Activated CD8-positive, alpha-beta T cell treated with anti-CD3 and anti-CD28 coated beads, Interleukin-2, amount 10 ng/mL, durations not matched to agents 7 days and 5 days (primary cell): ENCODE measurements around the gene CDKN1A. TPM values are rescaled to one million over a fixed set of nuclear protein-coding genes. Genes with fewer than 3 reads are reported as not detected.
"Not testable (repeated sequence)": the region's sequence is repeated elsewhere in the genome, so short reads cannot be mapped to it uniquely, and the experiment has no call there.

Experiments used
- ATAC-seq: fragments of 150-1000 bp; cut with Tn5 transposase; one replicate; pipeline ENCODE4 v1.10.0; 2021; ENCODE audit warnings: moderate library complexity
- CTCF ChIA-PET: fragments of 350-600 bp; sonication (Branson Sonifier 250); formaldehyde crosslinking; loops from one replicate; lab custom pipeline; 2021; ENCODE audit warnings: antibody characterized with exemption; lab: Charles Lee
- POLR2A ChIA-PET: fragments of 350-600 bp; sonication (Branson Sonifier 250); formaldehyde crosslinking; loops from one replicate; lab custom pipeline; 2021; ENCODE audit warnings: antibody characterized with exemption; lab: Charles Lee
- DNase-seq: peaks from one replicate; pipeline ENCODE4 v3.0.0-alpha.2; 2020
- H3K27ac Mint-ChIP-seq: one replicate; pipeline ENCODE4 v1.8.0; 2021; ENCODE audit warnings: mild to moderate bottlenecking, mixed read lengths
- H3K27me3 Mint-ChIP-seq: one replicate; pipeline ENCODE4 v1.8.0; 2021; ENCODE audit warnings: low read depth, mixed read lengths
- H3K36me3 Mint-ChIP-seq: one replicate; pipeline ENCODE4 v1.8.0; 2021; ENCODE audit warnings: low read depth, mixed read lengths
- H3K4me1 Mint-ChIP-seq: one replicate; pipeline ENCODE4 v1.8.0; 2021; ENCODE audit warnings: low read depth, mixed read lengths
- H3K4me3 Mint-ChIP-seq: one replicate; pipeline ENCODE4 v1.8.0; 2021; ENCODE audit warnings: mild to moderate bottlenecking, mixed read lengths
- H3K9me3 Mint-ChIP-seq: one replicate; pipeline ENCODE4 v1.8.0; 2022; ENCODE audit warnings: mixed read lengths; ENCODE audit not compliant: insufficient read depth
- total RNA-seq, 2 experiments: library from RNA; stranded (reverse); gene quantifications; one replicate each; pipeline ENCODE4 v1.2.3, GENCODE V29; 2021

The CDKN1A gene
- total RNA-seq, 2 experiments from 2014 or later: 43.4 to 44.2 TPM

DNA sequence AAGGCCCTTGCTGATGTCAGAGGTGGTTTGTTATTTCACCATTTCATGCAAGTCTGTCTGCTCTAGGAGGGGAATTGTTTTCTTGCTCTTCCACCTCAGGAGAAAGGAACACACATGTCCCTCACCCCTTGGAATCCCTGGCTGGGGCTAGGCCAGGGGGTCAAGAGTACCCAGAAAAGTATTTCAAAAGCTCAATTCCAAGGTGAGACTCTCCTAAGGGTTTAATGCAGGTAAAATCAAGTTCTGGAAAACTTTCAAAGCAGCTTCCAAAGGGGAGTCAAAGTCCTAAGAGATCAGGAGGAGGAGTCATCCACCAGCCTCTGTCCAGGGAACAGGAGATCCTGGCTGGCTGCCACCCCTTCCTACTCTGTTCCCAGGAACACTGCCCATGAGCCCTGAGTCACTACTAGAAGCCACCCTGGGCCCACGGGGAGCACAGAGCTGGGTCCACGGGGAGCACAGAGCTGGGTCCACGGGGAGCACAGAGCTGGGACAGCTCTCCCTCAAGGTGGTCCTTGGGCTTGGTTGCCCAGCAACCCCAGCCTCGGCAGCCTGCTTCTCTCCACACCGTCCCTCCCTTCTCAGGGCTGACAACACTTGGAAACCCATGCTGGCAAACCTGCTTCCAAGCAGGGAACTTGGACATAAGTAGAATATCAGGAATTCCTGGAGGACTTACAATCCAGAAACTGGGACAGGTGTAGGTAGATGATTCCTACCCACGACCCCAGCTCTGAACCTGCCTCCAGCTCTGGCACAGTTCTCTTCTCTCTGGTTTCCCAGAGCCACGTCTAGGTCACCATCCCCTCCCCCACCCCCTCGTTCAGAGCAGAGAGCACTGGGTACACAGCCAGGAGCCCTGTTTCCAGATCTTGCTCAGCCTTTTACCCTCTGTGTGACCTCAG, 35.3 kb upstream of the CDKN1A start:
- DNase-seq: no peak
- Mint-ChIP-seq H3K9me3 (no peaks in the 10 kb centered on the region), H3K27ac (no peak overlapping the region), H3K36me3 (no peaks in the 10 kb centered on the region), H3K4me3 (no peak overlapping the region), H3K27me3 (peaks cover 5% of the 10 kb centered on the region), H3K4me1 (no peaks in the 10 kb centered on the region)
- CTCF ChIA-PET: interaction anchor here (1.4 to 1.6 kb wide), 3 partner anchors 8 to 121 kb away, joined by 3 to 6 read pairs (median 3); no protein-coding TSS in a partner anchor
- ATAC-seq: no peak
- POLR2A ChIA-PET: no interaction called here

DNA sequence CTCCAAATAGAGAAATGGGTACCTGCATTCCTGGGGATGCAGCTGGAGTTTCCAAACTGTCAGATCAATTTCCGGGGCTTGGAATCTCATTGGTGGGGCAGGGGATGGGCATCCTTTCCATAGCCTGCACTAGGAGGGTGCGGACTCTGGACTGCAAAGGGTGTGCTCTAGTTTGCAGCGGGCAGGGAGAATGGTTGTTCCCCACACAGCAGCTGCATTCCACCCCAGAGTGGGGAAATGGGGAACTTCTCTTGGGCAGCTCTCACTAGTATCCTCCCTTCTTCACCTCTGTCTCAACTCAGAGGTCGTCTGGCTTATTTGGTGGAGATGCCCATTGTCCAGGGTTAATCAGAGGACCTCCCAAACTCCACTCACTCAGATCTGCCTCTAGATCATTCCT, 34.5 kb upstream of the CDKN1A start:
- ChIA-PET POLR2A (interaction anchor here (0.6 kb wide), 1 partner anchor 425 kb away, joined by 3 read pairs; no protein-coding TSS in a partner anchor), CTCF (interaction anchor here (1.4 to 1.6 kb wide), 2 partner anchors 24 to 120 kb away, joined by 3 read pairs; no protein-coding TSS in a partner anchor)

DNA sequence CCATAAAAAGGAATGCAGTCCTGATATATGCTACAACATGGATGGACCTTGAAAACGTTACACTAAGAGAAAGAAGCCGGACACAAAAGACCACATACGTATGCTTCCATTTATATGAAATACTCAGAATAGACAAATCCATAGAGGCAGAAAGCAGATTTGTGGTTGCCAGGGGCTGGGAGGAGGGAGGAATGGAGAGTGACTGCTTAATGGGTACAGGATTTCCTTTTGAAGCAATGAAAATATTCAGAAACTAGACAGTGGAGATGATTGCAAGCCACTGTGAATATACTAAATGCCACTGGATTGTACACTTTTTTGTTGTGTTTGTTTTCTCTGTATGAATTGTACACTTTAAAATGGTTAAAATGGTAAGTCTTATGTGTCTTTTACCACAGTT, 29.4 kb upstream of the CDKN1A start:
- ChIA-PET CTCF (no interaction called here), POLR2A (no interaction called here)
- peaks cover 25% of the 10 kb centered on the region for H3K27me3 Mint-ChIP-seq
- ATAC-seq (no peak), DNase-seq (no peak)
- H3K9me3 Mint-ChIP-seq: no peaks in the 10 kb centered on the region
- no peaks in the 10 kb centered on the region for H3K4me1 Mint-ChIP-seq
- no peak overlapping the region for H3K27ac Mint-ChIP-seq
- H3K36me3 Mint-ChIP-seq: no peaks in the 10 kb centered on the region
- H3K4me3 Mint-ChIP-seq: no peak overlapping the region

More for the DNA sequence above, 34.5 kb upstream of the CDKN1A start:
- Mint-ChIP-seq H3K4me3 (no peak overlapping the region), H3K36me3 (no peaks in the 10 kb centered on the region), H3K27ac (no peak overlapping the region), H3K4me1 (no peaks in the 10 kb centered on the region), H3K9me3 (no peaks in the 10 kb centered on the region), H3K27me3 (peaks cover 5% of the 10 kb centered on the region)
- ATAC-seq: no peak
- DNase-seq: no peak

DNA sequence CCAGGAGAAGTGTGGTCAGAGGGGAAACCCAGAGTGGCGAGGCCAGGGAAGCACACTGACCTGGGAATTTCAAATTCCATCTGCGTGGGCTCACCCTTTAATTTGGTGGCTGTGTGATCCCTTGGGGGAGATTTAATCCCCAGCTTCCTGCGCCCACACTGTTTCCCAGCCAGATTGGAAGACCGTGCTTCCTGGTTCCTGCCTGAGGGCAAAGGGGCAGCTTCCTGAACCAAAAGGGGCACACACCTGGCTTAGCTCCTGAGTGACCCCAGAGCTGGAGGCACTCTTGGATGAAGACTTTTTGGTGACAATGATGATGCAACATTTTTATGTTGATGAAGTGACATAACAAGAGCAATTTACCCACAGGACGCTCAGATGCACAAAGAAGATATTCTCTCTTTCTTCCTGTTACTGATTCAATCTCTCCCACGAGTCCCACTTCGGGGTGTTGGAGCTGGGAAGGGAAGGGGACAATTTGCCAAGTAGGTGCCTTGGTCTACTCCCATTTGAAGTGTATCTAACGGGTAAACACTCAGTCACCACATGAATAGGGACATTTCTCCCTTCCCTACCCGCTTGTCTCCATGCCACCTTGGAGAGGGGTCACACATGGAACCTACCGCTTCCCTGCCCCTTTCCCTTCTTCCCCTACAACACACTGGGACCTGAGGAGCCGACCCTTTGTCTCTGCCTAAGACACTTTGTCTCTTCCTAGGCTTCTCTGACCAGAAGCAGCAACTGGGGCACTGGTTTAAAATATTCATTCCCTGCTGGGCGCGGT, 28.6 kb upstream of the CDKN1A start:
- Mint-ChIP-seq H3K4me1 (no peaks in the 10 kb centered on the region), H3K36me3 (no peaks in the 10 kb centered on the region), H3K4me3 (no peak overlapping the region), H3K27ac (no peak overlapping the region), H3K27me3 (peaks cover 27% of the 10 kb centered on the region), H3K9me3 (no peaks in the 10 kb centered on the region)
- POLR2A ChIA-PET: no interaction called here
- DNase-seq: no peak
- no peak for ATAC-seq
- CTCF ChIA-PET: no interaction called here

DNA sequence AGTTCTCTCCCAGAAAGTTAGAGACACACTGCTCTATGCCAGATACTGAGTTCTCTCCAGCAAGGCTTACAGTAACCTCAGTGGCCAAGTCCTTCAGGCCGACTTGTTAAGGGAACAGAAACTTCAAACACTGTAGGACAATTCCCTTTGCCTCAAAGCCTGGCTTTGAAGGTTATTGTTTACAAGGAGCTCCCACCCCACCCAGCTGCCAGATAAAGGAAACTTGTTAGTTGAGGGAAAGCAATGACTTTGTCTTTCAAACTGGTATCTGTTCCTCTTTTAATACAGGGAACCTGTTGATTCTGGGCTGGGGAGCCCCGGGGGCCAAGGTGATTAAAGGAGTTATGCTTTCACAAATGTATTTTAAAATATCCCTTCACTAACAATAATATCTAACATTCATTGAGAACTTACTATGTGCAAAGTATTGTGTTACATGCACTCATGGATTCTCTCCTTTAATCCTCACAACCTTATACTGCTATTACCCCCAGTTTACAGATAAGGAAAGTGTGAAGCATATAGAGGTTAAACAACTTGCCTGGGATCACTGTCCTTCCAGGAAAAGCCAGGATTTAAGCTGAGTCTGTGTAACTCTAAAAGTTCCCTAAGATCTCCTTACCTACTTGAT, 27.6 kb upstream of the CDKN1A start:
- DNase-seq (no peak), ATAC-seq (no peak)
- POLR2A ChIA-PET: no interaction called here
- CTCF ChIA-PET: interaction anchor here (0.8 to 2.5 kb wide), 3 partner anchors 8 to 109 kb away, joined by 5 to 11 read pairs (median 6); no protein-coding TSS in a partner anchor
- Mint-ChIP-seq H3K4me1 (no peaks in the 10 kb centered on the region), H3K4me3 (no peak overlapping the region), H3K27me3 (peaks cover 32% of the 10 kb centered on the region), H3K27ac (no peak overlapping the region), H3K36me3 (no peaks in the 10 kb centered on the region), H3K9me3 (no peaks in the 10 kb centered on the region)

DNA sequence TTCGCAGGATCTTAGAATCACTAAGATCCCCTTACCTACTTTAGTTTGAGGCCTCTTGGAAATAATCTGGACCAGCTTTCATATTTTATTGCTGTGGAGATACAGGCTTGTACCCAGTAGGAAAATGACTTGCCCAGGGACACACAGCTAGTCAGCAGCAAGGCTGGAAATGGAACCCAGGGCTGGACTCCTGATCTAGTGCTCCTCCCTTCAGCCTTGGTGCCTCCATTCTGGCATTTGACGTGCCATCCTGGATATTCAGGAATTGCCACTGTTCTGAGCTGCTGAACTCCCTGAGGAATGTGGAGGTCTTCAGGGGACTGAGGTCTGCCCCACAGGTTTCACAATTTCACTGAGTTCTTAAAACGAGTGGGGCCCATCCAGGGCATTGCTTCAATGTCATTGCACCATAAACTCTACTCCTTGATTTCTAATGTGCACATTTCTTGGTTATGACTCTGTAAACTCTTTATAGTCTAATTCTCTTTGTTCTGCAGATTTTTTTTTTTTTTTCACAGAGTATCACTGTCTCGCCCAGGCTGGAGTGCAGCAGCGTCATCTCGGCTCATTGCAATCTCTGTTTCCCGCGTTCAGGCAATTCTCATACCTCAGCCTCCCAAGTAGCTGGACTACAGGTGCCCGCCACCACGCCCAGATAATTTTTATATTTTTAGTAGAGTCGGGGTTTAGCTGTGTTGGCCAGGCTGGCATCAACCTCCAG, 26.7 kb upstream of the CDKN1A start:
- DNase-seq (no peak), ATAC-seq (no peak)
- POLR2A ChIA-PET: no interaction called here
- no peaks in the 10 kb centered on the region for H3K9me3 Mint-ChIP-seq
- H3K27ac Mint-ChIP-seq: no peak overlapping the region
- no peaks in the 10 kb centered on the region for H3K4me1 Mint-ChIP-seq
- H3K4me3 Mint-ChIP-seq: no peak overlapping the region
- no peaks in the 10 kb centered on the region for H3K36me3 Mint-ChIP-seq
- CTCF ChIA-PET: interaction anchor here (2.2 to 2.5 kb wide), 2 partner anchors 36 to 108 kb away, joined by 5 to 11 read pairs; no protein-coding TSS in a partner anchor
- peaks cover 36% of the 10 kb centered on the region for H3K27me3 Mint-ChIP-seq

DNA sequence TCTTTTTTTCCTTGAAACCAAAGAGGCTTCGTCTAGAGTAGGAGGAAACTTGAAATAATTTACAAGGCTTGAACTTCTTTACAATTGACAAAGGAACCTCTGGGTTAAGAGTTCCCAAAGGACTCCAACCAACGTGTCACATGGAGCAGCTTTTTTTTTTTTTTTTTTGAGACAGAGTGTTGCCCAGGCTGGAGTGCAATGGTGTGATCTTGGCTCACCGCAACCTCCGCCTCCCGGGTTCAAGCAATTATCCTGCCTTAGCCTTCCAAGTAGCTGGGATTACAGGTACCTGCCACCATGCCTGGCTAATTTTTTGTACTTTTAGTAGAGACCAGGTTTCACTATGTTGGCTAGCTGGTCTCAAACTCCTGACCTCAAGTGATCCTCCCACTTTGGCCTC, 24.0 kb upstream of the CDKN1A start:
- H3K27ac Mint-ChIP-seq, H3K4me1 Mint-ChIP-seq, POLR2A ChIA-PET, H3K9me3 Mint-ChIP-seq, H3K4me3 Mint-ChIP-seq, H3K36me3 Mint-ChIP-seq, ATAC-seq, DNase-seq: not testable (repeated sequence)
- peaks cover 51% of the 10 kb centered on the region for H3K27me3 Mint-ChIP-seq
- CTCF ChIA-PET: interaction anchor here (1.0 to 1.2 kb wide), 2 partner anchors 9 to 104 kb away, joined by 3 to 5 read pairs; no protein-coding TSS in a partner anchor

DNA sequence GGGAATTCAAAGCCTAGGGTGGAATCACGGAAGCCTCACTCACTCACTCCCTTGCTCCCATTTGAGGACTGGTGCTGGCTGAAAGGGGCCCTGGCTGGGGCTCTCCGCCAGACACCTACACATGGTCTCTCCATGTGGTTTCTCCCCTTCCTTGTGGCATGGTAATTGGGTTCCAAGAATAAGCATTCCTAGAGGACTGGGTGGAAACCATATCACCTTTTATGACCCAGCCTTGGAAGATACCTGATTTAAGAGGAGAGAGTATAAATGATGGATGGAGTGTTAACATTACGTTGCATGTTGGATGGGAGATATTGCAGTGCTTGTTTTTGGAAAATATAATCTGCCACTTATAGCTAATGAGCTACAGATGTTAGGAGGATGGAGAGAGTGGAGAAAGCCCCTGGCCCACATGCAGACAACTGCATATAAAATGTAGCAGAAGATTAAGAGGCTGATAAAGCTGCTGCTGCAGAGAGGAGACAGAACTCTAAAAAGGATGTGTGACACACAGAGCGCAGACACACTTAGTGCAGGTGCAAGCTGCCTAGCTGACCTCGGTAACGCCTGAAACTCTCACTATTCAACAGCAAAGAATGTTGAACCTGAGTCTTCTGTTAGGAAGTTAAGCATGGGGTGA, 23.3 kb upstream of the CDKN1A start:
- Mint-ChIP-seq H3K27ac (no peak overlapping the region), H3K4me1 (no peaks in the 10 kb centered on the region), H3K9me3 (no peaks in the 10 kb centered on the region), H3K36me3 (no peaks in the 10 kb centered on the region), H3K27me3 (peaks cover 51% of the 10 kb centered on the region), H3K4me3 (no peak overlapping the region)
- ChIA-PET POLR2A (no interaction called here), CTCF (interaction anchor here (1.0 to 1.2 kb wide), 2 partner anchors 9 to 104 kb away, joined by 3 to 5 read pairs; no protein-coding TSS in a partner anchor)
- DNase-seq (no peak), ATAC-seq (no peak)

DNA sequence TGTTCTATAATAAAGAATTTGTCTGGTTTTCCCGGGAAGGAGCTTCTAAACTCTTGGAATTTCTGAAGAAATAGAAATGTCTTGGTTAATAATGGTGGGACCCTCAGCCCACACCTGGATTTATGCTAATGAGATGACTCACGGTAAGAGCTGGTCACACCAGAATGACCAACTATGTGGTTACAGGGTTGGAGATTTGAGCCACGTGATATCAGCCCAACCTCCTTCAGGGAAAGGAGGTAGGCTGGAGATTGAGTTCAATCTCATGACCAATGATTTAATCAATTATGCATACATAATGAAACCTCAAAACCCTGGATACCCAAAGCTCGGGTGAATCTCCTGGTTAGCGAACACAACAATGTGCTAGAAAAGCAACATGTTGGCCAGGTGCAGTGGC, 22.1 kb upstream of the CDKN1A start:
- H3K4me3 Mint-ChIP-seq: no peak overlapping the region
- peaks cover 50% of the 10 kb centered on the region for H3K27me3 Mint-ChIP-seq
- POLR2A ChIA-PET: no interaction called here

DNA sequence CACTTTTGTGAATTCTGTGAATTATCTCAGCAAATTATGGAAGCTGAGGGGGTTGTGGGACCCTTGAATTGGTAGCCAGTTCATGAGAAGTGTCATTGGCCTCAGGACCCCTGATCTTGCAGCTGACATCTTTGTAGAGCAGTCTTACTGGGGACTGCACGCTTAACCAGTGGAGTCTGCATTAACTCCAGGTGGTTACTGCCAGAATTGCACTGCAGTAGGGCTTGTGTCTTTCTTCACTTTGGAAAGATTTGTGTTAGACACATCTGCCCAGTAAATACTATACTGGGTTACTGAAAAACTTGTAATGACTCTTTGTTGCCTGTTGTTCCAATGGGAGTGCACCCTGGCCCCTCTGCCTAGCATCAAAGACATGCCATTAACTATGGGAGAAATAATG, 21.2 kb upstream of the CDKN1A start:
- no peaks in the 10 kb centered on the region for H3K9me3 Mint-ChIP-seq
- no peak for ATAC-seq
- peaks cover 46% of the 10 kb centered on the region for H3K27me3 Mint-ChIP-seq
- no peak overlapping the region for H3K27ac Mint-ChIP-seq
- no peak overlapping the region for H3K4me3 Mint-ChIP-seq
- H3K4me1 Mint-ChIP-seq: peaks cover 3% of the 10 kb centered on the region
- CTCF ChIA-PET: interaction anchor here (2.0 kb wide), 1 partner anchor 33 kb away, joined by 4 read pairs; no protein-coding TSS in a partner anchor
- no peaks in the 10 kb centered on the region for H3K36me3 Mint-ChIP-seq
- POLR2A ChIA-PET: no interaction called here
- no peak for DNase-seq

More for the DNA sequence above, 22.1 kb upstream of the CDKN1A start:
- Mint-ChIP-seq H3K9me3 (no peaks in the 10 kb centered on the region), H3K4me1 (no peaks in the 10 kb centered on the region), H3K36me3 (no peaks in the 10 kb centered on the region), H3K27ac (no peak overlapping the region)
- no peak for ATAC-seq
- no peak for DNase-seq
- CTCF ChIA-PET: no interaction called here
